G401.6 (cell line): Measurements from ENCODE around the gene MYPOP.

Experiments
- FAIRE-seq: peaks from 2 replicates; lab custom pipeline; 2012; peaks lifted over from hg19 to GRCh38; lab: Jason Lieb, UNC

Gene MYPOP

GRCh38 chr19:45862564-45863334 is 39.7 kb downstream of the MYPOP start, which contains the start of gene SYMPK:
Gene SYMPK (minus strand): TSS chr19:45863147. CDS start chr19:45854495, 8,652 bp downstream.
- FAIRE-seq = peak; percentile 98

- FAIRE-seq = peak; percentile 82
These were observed 40.2 kb downstream of the MYPOP start for GRCh38 chr19:45862271-45862563.

GRCh38 chr19:45860359-45861259 is 41.8 kb downstream of the MYPOP start:
- FAIRE-seq = no peak

- FAIRE-seq = no peak
These were observed 48.1 kb downstream of the MYPOP start for GRCh38 chr19:45854167-45854778.

- FAIRE-seq = no peak
These were observed 49.4 kb downstream of the MYPOP start for GRCh38 chr19:45852983-45853382.

- no peak for FAIRE-seq
These were observed 50.2 kb downstream of the MYPOP start for GRCh38 chr19:45852145-45852750.

GRCh38 chr19:45848922-45849321 is 53.5 kb downstream of the MYPOP start:
- no peak for FAIRE-seq

- no peak for FAIRE-seq
These were observed 54.8 kb downstream of the MYPOP start for GRCh38 chr19:45847663-45848062.

- no peak for FAIRE-seq
These were observed 60.2 kb downstream of the MYPOP start for GRCh38 chr19:45842198-45842597.
